ENCODE results near the gene FOXN3. TPM values are rescaled to one million over a fixed set of nuclear protein-coding genes. Genes with fewer than 3 reads are reported as not detected.
"Not testable (repeated sequence)": the region's sequence is repeated elsewhere in the genome, so short reads cannot be mapped to it uniquely, and the experiment has no call there.

FOXN3 gene
- total and polyA plus RNA-seq, 2 donors (not counting 3 experiments of a cell fraction or from before 2014, with no cell fraction given) = 16.9 to 41.8 TPM

GRCh38 chr14:89114109-89114508, 302.9 kb downstream of the FOXN3 start:
- no peak for TF ChIP-seq FOS (IDR thresholded peaks at IDR 0.05; ENCODE audit: borderline replicate concordance, insufficient read depth, low read length)
- TF ChIP-seq POLR2A (IDR thresholded peaks at IDR 0.05; ENCODE audit: low read depth, low read length) = no peak
- no peak for TF ChIP-seq EZH2 (IDR thresholded peaks at IDR 0.05; ENCODE audit: borderline replicate concordance, low read depth, low read length, severe bottlenecking)
- TF ChIP-seq GATA2 (IDR thresholded peaks at IDR 0.05; ENCODE audit: insufficient read depth, insufficient read length, low read depth, low read length) = no peak
- TF ChIP-seq MYC (IDR thresholded peaks at IDR 0.05; ENCODE audit: low read depth, low read length) = no peak
- Histone ChIP-seq H3K4me1 (ENCODE audit: control insufficient read depth, extremely low read depth, insufficient read depth, low read length) (no peaks in the 10 kb centered on the region), H3K36me3 (ENCODE audit: control insufficient read depth in 2 of 2, extremely low read depth in 1 of 2, insufficient read depth in 2 of 2, low read length in 2 of 2) (no peaks in the 10 kb centered on the region), H3K9me3 (replicated peaks; ENCODE audit: control insufficient read depth, insufficient read depth, low read length) (no peaks in the 10 kb centered on the region), H3K4me3 (replicated peaks in 1 of 3; ENCODE audit: insufficient read depth in 1 of 3, low read depth in 1 of 3, low read length in 3 of 3) (no peak overlapping the region), H3K9me1 (replicated peaks; ENCODE audit: control insufficient read depth, extremely low read depth, insufficient read depth, low read length) (no peaks in the 10 kb centered on the region), H3K27me3 (ENCODE audit: control insufficient read depth in 2 of 2, insufficient read depth in 2 of 2, low read length in 2 of 2) (no peaks in the 10 kb centered on the region), H3K27ac (ENCODE audit: insufficient read depth, low read depth, low read length) (no peak overlapping the region), H4K20me1 (replicated peaks; ENCODE audit: control insufficient read depth, extremely low read depth, insufficient read depth, low read length) (no peaks in the 10 kb centered on the region), H3K9ac (replicated peaks; ENCODE audit: extremely low read depth, insufficient read depth, low read length) (no peak overlapping the region), H2AFZ (ENCODE audit: low read depth, low read length) (no peak overlapping the region), H3K4me2 (ENCODE audit: insufficient read depth, low read length) (no peak overlapping the region), H3K79me2 (ENCODE audit: control insufficient read depth, insufficient read depth, low read length) (no peaks in the 10 kb centered on the region)
- DNase-seq (ENCODE audit: low read depth, low spot score) (no peak), FAIRE-seq (no peak)
- CTCF ChIA-PET = interaction anchor here (1.5 kb wide), 1 partner anchor 11 kb away, joined by 4 read pairs; no protein-coding TSS in a partner anchor
- POLR2A ChIA-PET = no interaction called here
- BruUV-seq (replicated peaks) = no TSS peak
- dilution Hi-C loops (cut with MboI; ENCODE audit: extremely low pct_ligation_motif_present, low sequenced_read_pairs) = no loop called here
- intact Hi-C loops (cut with micrococcal nuclease) = no loop called here

GRCh38 chr14:89112720-89113119, 304.3 kb downstream of the FOXN3 start:
- POLR2A ChIA-PET = no interaction called here
- H3K9me3 ChIP-seq (replicated peaks; ENCODE audit: control insufficient read depth, insufficient read depth, low read length) = no peaks in the 10 kb centered on the region
- no peaks in the 10 kb centered on the region for H3K4me1 ChIP-seq (ENCODE audit: control insufficient read depth, extremely low read depth, insufficient read depth, low read length)
- H3K79me2 ChIP-seq (ENCODE audit: control insufficient read depth, insufficient read depth, low read length) = no peaks in the 10 kb centered on the region
- H2AFZ ChIP-seq (ENCODE audit: low read depth, low read length) = no peak overlapping the region
- CTCF ChIA-PET = no interaction called here
- H3K4me3 ChIP-seq (replicated peaks in 1 of 3; ENCODE audit: insufficient read depth in 1 of 3, low read depth in 1 of 3, low read length in 3 of 3) = no peak overlapping the region
- no peak for DNase-seq (ENCODE audit: low read depth, low spot score)
- H3K9ac ChIP-seq (replicated peaks; ENCODE audit: extremely low read depth, insufficient read depth, low read length) = no peak overlapping the region
- H3K27ac ChIP-seq (ENCODE audit: insufficient read depth, low read depth, low read length) = no peak overlapping the region
- H3K4me2 ChIP-seq (ENCODE audit: insufficient read depth, low read length) = no peak overlapping the region
- no peaks in the 10 kb centered on the region for H3K36me3 ChIP-seq (ENCODE audit: control insufficient read depth in 2 of 2, extremely low read depth in 1 of 2, insufficient read depth in 2 of 2, low read length in 2 of 2)
- intact Hi-C loops (cut with micrococcal nuclease) = no loop called here
- no peaks in the 10 kb centered on the region for H3K27me3 ChIP-seq (ENCODE audit: control insufficient read depth in 2 of 2, insufficient read depth in 2 of 2, low read length in 2 of 2)
- FAIRE-seq = no peak
- BruUV-seq (replicated peaks) = no TSS peak
- dilution Hi-C loops (cut with MboI; ENCODE audit: extremely low pct_ligation_motif_present, low sequenced_read_pairs) = no loop called here
- TF ChIP-seq FOS (IDR thresholded peaks at IDR 0.05; ENCODE audit: borderline replicate concordance, insufficient read depth, low read length) (no peak), POLR2A (IDR thresholded peaks at IDR 0.05; ENCODE audit: low read depth, low read length) (no peak), MYC (IDR thresholded peaks at IDR 0.05; ENCODE audit: low read depth, low read length) (no peak), JUN (IDR thresholded peaks at IDR 0.05; ENCODE audit: borderline replicate concordance, insufficient read depth, insufficient read length, low read depth) (no peak), POLR2AphosphoS5 (IDR thresholded peaks at IDR 0.05; ENCODE audit: insufficient read depth, low read depth, low read length) (no peak), GATA2 (IDR thresholded peaks at IDR 0.05; ENCODE audit: insufficient read depth, insufficient read length, low read depth, low read length) (no peak), CTCF (IDR thresholded peaks at IDR 0.05; ENCODE audit: extremely low read depth in 1 of 2, insufficient read depth in 1 of 2, low read depth in 1 of 2, low read length in 2 of 2) (no peak)
- H3K9me1 ChIP-seq (replicated peaks; ENCODE audit: control insufficient read depth, extremely low read depth, insufficient read depth, low read length) = no peaks in the 10 kb centered on the region
- H4K20me1 ChIP-seq (replicated peaks; ENCODE audit: control insufficient read depth, extremely low read depth, insufficient read depth, low read length) = no peaks in the 10 kb centered on the region

GRCh38 chr14:89111766-89112543, 305.1 kb downstream of the FOXN3 start:
- H3K4me1 ChIP-seq (ENCODE audit: control insufficient read depth, extremely low read depth, insufficient read depth, low read length); dilution Hi-C loops (cut with MboI; ENCODE audit: extremely low pct_ligation_motif_present, low sequenced_read_pairs); intact Hi-C loops (cut with micrococcal nuclease); H3K9me1 ChIP-seq (replicated peaks; ENCODE audit: control insufficient read depth, extremely low read depth, insufficient read depth, low read length); H3K27ac ChIP-seq (ENCODE audit: insufficient read depth, low read depth, low read length); CTCF ChIA-PET; H3K4me2 ChIP-seq (ENCODE audit: insufficient read depth, low read length); H3K4me3 ChIP-seq (replicated peaks in 1 of 3; ENCODE audit: insufficient read depth in 1 of 3, low read depth in 1 of 3, low read length in 3 of 3); H3K9ac ChIP-seq (replicated peaks; ENCODE audit: extremely low read depth, insufficient read depth, low read length); H3K9me3 ChIP-seq (replicated peaks; ENCODE audit: control insufficient read depth, insufficient read depth, low read length); H3K27me3 ChIP-seq (ENCODE audit: control insufficient read depth in 2 of 2, insufficient read depth in 2 of 2, low read length in 2 of 2); POLR2A ChIA-PET; H4K20me1 ChIP-seq (replicated peaks; ENCODE audit: control insufficient read depth, extremely low read depth, insufficient read depth, low read length); H3K36me3 ChIP-seq (ENCODE audit: control insufficient read depth in 2 of 2, extremely low read depth in 1 of 2, insufficient read depth in 2 of 2, low read length in 2 of 2); DNase-seq (ENCODE audit: low read depth, low spot score); H3K79me2 ChIP-seq (ENCODE audit: control insufficient read depth, insufficient read depth, low read length); BruUV-seq (replicated peaks); H2AFZ ChIP-seq (ENCODE audit: low read depth, low read length); FAIRE-seq: not testable (repeated sequence)
